HepG2 (cell line): ENCODE data around the gene INO80B. TPM values are rescaled to one million over a fixed set of nuclear protein-coding genes. Genes with fewer than 3 reads are reported as not detected.
A peak's percentile ranks its signal among the peaks of the same experiment; 100 is the strongest.

Source experiments
- ELF4 ChIP-seq: sonication (generic); formaldehyde crosslinking; IDR thresholded peaks from 2 replicates; pipeline ENCODE4 v1.5.0; 2020; ENCODE audit warnings: missing genetic modification reagents, mild to moderate bottlenecking, moderate library complexity, borderline replicate concordance
- ELK4 ChIP-seq: sonication (generic); formaldehyde crosslinking; IDR thresholded peaks from 2 replicates; pipeline ENCODE4 v1.9.0; 2021; ENCODE audit warnings: missing genetic modification reagents, borderline replicate concordance
- FOXK1 ChIP-seq: sonication (generic); formaldehyde crosslinking; IDR thresholded peaks from 2 replicates; pipeline ENCODE4 v1.4.0; 2020; ENCODE audit warnings: low read depth, missing genetic modification reagents, borderline replicate concordance
- HES4 ChIP-seq: sonication (generic); formaldehyde crosslinking; IDR thresholded peaks from 2 replicates; pipeline ENCODE4 v1.9.0; 2021; ENCODE audit warnings: mild to moderate bottlenecking, missing genetic modification reagents, borderline replicate concordance
- NFE2L1 ChIP-seq: sonication (generic); formaldehyde crosslinking; IDR thresholded peaks from 2 replicates; pipeline ENCODE4 v1.4.0; 2020; ENCODE audit warnings: missing genetic modification reagents, mild to moderate bottlenecking, borderline replicate concordance
- NR1H2 ChIP-seq: sonication (generic); formaldehyde crosslinking; IDR thresholded peaks from 2 replicates; pipeline ENCODE4 v1.8.1; 2022; ENCODE audit warnings: low read depth, missing genetic modification reagents, borderline replicate concordance
- RFXAP ChIP-seq: sonication (generic); formaldehyde crosslinking; IDR thresholded peaks from 2 replicates; pipeline ENCODE4 v1.4.0; 2020; ENCODE audit warnings: missing genetic modification reagents, borderline replicate concordance
- SRF ChIP-seq: IDR thresholded peaks from 2 replicates; pipeline ENCODE4 v1.6.1; 2011; ENCODE audit warnings: mild to moderate bottlenecking, low read depth, low read length, moderate library complexity
- TBL1XR1 ChIP-seq: fragments of 150-350 bp; IDR thresholded peaks from 2 replicates; pipeline ENCODE4 v1.6.1; 2014; ENCODE audit warnings: borderline replicate concordance, low read length; ENCODE audit not compliant: partially characterized antibody
- TFAP4 ChIP-seq: sonication (generic); IDR thresholded peaks from 2 replicates; pipeline ENCODE4 v1.6.1; 2016; ENCODE audit warnings: low read depth, borderline replicate concordance
- ZFP82 ChIP-seq: sonication (generic); formaldehyde crosslinking; IDR thresholded peaks from 2 replicates; pipeline ENCODE4 v1.5.1; 2020; ENCODE audit warnings: mild to moderate bottlenecking, missing genetic modification reagents, borderline replicate concordance
- ZNF12 ChIP-seq: sonication (generic); formaldehyde crosslinking; IDR thresholded peaks from 2 replicates; pipeline ENCODE4 v1.5.0; 2020; ENCODE audit warnings: missing genetic modification reagents
- ZNF709 ChIP-seq: sonication (generic); formaldehyde crosslinking; IDR thresholded peaks from 2 replicates; pipeline ENCODE4 v1.5.0; 2020; ENCODE audit warnings: mild to moderate bottlenecking, missing genetic modification reagents
- ZSCAN25 ChIP-seq: sonication (generic); formaldehyde crosslinking; IDR thresholded peaks from 2 replicates; pipeline ENCODE4 v1.8.0; 2022; ENCODE audit warnings: mild to moderate bottlenecking, missing genetic modification reagents
- polyA plus RNA-seq, 8 experiments: library from polyadenylated mRNA; depleted of rRNA in 3 of 8; stranded (reverse) in 7 of 8; unstranded in 1 of 8; fragments of >200 nt; fragmentation: Illumina TruSeq in 4 of 8; extraction: Trizol in 4 of 8; gene quantifications; 2 replicates each; pipeline versions ENCODE4 v1.2.1 to v1.2.3, GENCODE V29; 2011 to 2016; ENCODE audit warnings: low read depth in 4 of 8, missing spikeins in 1 of 8, mixed read lengths in 1 of 8; ENCODE audit not compliant: insufficient read depth in 1 of 8
- total RNA-seq, 5 experiments: library from RNA; depleted of rRNA; stranded (reverse); fragments of >200 nt; fragmentation: Illumina TruSeq; extraction: Trizol; gene quantifications; 2 replicates each; pipeline ENCODE4 v1.2.3, GENCODE V29; 2016; ENCODE audit warnings: low read depth in 1 of 5
- TF ChIP-seq, protein P1 (sequence below): sonication (generic); formaldehyde crosslinking; conservative IDR thresholded peaks from 2 replicates; pipeline ENCODE4 v1.8.1; 2023; ENCODE audit warnings: missing genetic modification reagents
- TF ChIP-seq, protein P2 (sequence below), 2 experiments: sonication (generic) in 1 of 2; formaldehyde crosslinking in 1 of 2; IDR thresholded peaks; 2 replicates each; pipeline versions ENCODE4 v1.4.0 to v1.6.1; 2018 to 2020; ENCODE audit warnings: missing genetic modification reagents in 2 of 2, borderline replicate concordance in 1 of 2, low read depth in 1 of 2, mild to moderate bottlenecking in 1 of 2, missing biosample characterization in 1 of 2
- TF ChIP-seq, protein P3 (sequence below): sonication (generic); formaldehyde crosslinking; IDR thresholded peaks from 2 replicates; pipeline ENCODE4 v1.4.0; 2020; ENCODE audit warnings: mild to moderate bottlenecking, missing genetic modification reagents, borderline replicate concordance

Gene INO80B
- total and polyA plus RNA-seq, 2 of the 13 experiments (the other 11 are each of a cell fraction or from before 2014, with no cell fraction given) = 6.2 to 14.5 TPM

DNA sequence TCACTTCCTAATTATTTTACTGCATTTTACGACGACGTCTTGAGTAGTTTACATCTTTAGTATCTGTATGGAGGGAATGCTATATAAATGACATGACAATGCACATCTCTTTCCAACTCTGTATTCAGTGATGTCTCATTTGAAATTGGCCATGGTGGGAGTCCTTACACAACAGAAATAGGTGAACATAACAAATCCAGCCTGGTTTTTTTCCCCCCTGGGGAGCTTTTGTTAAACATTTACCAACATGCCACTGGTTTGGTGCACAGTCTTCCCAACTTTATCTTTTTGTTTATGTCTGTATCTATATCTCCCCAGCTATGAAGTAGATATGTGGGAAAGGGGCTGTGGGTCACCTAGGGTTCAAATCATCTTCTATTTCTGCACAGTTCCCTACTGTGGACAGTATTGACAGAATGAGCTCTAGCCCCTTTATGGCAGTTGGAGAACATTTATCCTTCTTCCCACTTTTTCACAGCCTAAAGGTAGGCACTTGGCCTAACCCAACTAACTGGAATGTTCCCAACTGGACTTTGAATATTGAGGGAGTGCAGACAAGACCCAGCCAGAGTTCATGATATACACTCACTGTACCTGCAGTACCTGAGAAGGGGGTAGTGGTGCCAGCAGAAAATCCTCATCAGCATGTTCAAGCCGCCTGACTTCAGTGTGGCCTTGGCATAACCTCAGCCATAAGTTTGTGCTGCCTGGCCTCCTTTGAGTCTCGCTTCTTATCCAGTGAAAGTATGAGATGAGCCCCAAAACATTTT lies 7.5 kb upstream of the INO80B start (continued):
- TF ChIP-seq ELK4 (no peak), TBL1XR1 (no peak), TFAP4 (no peak), NR1H2 (CRISPR knock-in tag) (no peak), ZNF12 (CRISPR knock-in tag) (no peak; the same call in 1 of the 2 replicates), ZFP82 (CRISPR knock-in tag) (no peak), ZSCAN25 (CRISPR knock-in tag) (no peak), NFE2L1 (no peak), ELF4 (CRISPR knock-in tag) (no peak), FOXK1 (CRISPR knock-in tag) (0 out of 2 replicates have a peak, but pooled peaks have one; percentile 31), ZNF709 (CRISPR knock-in tag) (peak; percentile 35; the same call in 1 of the 2 replicates), HES4 (CRISPR knock-in tag) (no peak), RFXAP (CRISPR knock-in tag) (no peak), SRF (no peak)
- TF ChIP-seq, protein P1, sequence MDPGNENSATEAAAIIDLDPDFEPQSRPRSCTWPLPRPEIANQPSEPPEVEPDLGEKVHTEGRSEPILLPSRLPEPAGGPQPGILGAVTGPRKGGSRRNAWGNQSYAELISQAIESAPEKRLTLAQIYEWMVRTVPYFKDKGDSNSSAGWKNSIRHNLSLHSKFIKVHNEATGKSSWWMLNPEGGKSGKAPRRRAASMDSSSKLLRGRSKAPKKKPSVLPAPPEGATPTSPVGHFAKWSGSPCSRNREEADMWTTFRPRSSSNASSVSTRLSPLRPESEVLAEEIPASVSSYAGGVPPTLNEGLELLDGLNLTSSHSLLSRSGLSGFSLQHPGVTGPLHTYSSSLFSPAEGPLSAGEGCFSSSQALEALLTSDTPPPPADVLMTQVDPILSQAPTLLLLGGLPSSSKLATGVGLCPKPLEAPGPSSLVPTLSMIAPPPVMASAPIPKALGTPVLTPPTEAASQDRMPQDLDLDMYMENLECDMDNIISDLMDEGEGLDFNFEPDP = no peak
- TF ChIP-seq, protein P2, sequence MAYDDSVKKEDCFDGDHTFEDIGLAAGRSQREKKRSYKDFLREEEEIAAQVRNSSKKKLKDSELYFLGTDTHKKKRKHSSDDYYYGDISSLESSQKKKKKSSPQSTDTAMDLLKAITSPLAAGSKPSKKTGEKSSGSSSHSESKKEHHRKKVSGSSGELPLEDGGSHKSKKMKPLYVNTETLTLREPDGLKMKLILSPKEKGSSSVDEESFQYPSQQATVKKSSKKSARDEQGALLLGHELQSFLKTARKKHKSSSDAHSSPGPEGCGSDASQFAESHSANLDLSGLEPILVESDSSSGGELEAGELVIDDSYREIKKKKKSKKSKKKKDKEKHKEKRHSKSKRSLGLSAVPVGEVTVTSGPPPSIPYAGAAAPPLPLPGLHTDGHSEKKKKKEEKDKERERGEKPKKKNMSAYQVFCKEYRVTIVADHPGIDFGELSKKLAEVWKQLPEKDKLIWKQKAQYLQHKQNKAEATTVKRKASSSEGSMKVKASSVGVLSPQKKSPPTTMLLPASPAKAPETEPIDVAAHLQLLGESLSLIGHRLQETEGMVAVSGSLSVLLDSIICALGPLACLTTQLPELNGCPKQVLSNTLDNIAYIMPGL (CRISPR knock-in tag; IDR thresholded peaks at IDR 0.05; ENCODE audit: borderline replicate concordance in 1 of 2, low read depth in 1 of 2) = 0 out of 4 replicates have a peak, but pooled peaks of 1 of the 2 experiments have one; percentile 28
- TF ChIP-seq, protein P3, sequence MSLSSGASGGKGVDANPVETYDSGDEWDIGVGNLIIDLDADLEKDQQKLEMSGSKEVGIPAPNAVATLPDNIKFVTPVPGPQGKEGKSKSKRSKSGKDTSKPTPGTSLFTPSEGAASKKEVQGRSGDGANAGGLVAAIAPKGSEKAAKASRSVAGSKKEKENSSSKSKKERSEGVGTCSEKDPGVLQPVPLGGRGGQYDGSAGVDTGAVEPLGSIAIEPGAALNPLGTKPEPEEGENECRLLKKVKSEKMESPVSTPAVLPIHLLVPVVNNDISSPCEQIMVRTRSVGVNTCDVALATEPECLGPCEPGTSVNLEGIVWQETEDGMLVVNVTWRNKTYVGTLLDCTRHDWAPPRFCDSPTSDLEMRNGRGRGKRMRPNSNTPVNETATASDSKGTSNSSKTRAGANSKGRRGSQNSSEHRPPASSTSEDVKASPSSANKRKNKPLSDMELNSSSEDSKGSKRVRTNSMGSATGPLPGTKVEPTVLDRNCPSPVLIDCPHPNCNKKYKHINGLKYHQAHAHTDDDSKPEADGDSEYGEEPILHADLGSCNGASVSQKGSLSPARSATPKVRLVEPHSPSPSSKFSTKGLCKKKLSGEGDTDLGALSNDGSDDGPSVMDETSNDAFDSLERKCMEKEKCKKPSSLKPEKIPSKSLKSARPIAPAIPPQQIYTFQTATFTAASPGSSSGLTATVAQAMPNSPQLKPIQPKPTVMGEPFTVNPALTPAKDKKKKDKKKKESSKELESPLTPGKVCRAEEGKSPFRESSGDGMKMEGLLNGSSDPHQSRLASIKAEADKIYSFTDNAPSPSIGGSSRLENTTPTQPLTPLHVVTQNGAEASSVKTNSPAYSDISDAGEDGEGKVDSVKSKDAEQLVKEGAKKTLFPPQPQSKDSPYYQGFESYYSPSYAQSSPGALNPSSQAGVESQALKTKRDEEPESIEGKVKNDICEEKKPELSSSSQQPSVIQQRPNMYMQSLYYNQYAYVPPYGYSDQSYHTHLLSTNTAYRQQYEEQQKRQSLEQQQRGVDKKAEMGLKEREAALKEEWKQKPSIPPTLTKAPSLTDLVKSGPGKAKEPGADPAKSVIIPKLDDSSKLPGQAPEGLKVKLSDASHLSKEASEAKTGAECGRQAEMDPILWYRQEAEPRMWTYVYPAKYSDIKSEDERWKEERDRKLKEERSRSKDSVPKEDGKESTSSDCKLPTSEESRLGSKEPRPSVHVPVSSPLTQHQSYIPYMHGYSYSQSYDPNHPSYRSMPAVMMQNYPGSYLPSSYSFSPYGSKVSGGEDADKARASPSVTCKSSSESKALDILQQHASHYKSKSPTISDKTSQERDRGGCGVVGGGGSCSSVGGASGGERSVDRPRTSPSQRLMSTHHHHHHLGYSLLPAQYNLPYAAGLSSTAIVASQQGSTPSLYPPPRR (CRISPR knock-in tag) = no peak
